MCF 10A (cell line): ENCODE measurements around the gene PTPRM. TPM values are rescaled to one million over a fixed set of nuclear protein-coding genes. Genes with fewer than 3 reads are reported as not detected.

Source experiments
- BruUV-seq: library from RNA; stranded (reverse); fragments of 400-500 nt; replicated peaks from 2 replicates; lab custom pipeline; 2021; lab: Mats Ljungman, UMichigan
- CTCF ChIA-PET: fragments of 300-600 bp; sonication (Branson Sonifier 250); formaldehyde crosslinking; extraction: SDS; loops from one replicate; lab custom pipeline; 2021; ENCODE audit warnings: antibody characterized with exemption, inconsistent platforms; lab: Yijun Ruan, JAX
- POLR2A ChIA-PET: fragments of 300-600, 350-650 bp; sonication (Branson Sonifier 250); formaldehyde crosslinking; extraction: SDS; loops from one replicate; lab custom pipeline; 2020; ENCODE audit warnings: antibody characterized with exemption, inconsistent platforms; lab: Yijun Ruan, JAX
- DNase-seq: peaks from one replicate; pipeline ENCODE4 v3.0.0-alpha.2; 2018; ENCODE audit not compliant: unreplicated experiment
- H3K27ac Mint-ChIP-seq: one replicate; pipeline ENCODE4 v1.8.0; 2022; ENCODE audit warnings: mild to moderate bottlenecking, low read depth, mixed read lengths; ENCODE audit not compliant: unreplicated experiment
- H3K27me3 Mint-ChIP-seq: one replicate; pipeline ENCODE4 v1.8.0; 2022; ENCODE audit warnings: mixed read lengths; ENCODE audit not compliant: insufficient read depth, unreplicated experiment
- H3K36me3 Mint-ChIP-seq: one replicate; pipeline ENCODE4 v1.8.0; 2022; ENCODE audit warnings: mild to moderate bottlenecking, moderate library complexity, mixed read lengths; ENCODE audit not compliant: insufficient read depth, unreplicated experiment
- H3K4me1 Mint-ChIP-seq: one replicate; pipeline ENCODE4 v1.8.0; 2022; ENCODE audit warnings: mixed read lengths; ENCODE audit not compliant: insufficient read depth, unreplicated experiment
- H3K4me3 Mint-ChIP-seq: one replicate; pipeline ENCODE4 v1.8.0; 2022; ENCODE audit warnings: mild to moderate bottlenecking, moderate library complexity, mixed read lengths; ENCODE audit not compliant: unreplicated experiment
- H3K9me3 Mint-ChIP-seq: one replicate; pipeline ENCODE4 v1.8.0; 2022; ENCODE audit warnings: mixed read lengths; ENCODE audit not compliant: unreplicated experiment
- intact Hi-C: fragments of 100-400 bp; cut with micrococcal nuclease; formaldehyde crosslinking; loops from 2 replicates; pipeline ENCODE4 v1.14.1; 2022
- total RNA-seq: library from RNA; stranded (reverse); gene quantifications from 2 replicates; pipeline ENCODE4 v1.2.3, GENCODE V29; 2022
- TF ChIP-seq, protein P1 (sequence below): fragments of 200-600 bp; IDR thresholded peaks from one replicate; pipeline ENCODE4 v1.8.0; 2022; ENCODE audit warnings: antibody characterized with exemption, mild to moderate bottlenecking; ENCODE audit not compliant: unreplicated experiment

Gene PTPRM
- total RNA-seq, 1 experiment from 2014 or later = 82.8 TPM

DNA sequence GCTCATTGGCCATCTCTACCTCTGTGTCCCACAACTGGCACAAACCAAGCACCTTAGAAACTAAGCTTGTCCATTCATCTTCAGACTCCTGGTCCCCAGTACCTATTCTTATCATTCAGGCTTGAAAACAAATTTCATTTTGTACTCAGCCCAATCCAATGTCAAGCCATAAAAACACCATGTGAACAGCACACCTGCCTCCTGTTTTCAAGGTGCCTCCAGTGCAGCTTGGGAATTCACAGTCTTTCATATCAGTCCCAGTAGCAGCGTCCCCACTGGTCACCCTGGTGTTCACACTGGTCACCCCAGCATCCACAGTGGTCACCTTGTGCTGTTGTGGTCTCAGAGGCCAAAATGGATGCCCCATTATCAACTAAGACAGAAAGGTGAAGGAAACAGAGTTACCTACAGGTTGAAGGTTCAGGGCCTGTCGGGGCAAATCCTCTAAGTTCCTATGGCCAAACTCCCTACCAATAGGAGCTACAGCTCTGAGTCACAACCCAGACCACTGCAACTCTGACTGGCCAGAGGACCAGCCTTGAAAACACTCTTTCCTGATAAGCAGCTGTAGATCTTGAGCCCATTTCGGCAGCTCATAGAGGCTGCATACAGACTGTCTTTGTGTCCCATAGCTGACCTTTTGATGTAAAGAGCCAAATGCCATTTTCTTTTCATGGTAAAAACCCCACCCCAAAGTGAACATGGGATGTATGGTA lies 782.6 kb downstream of the PTPRM start:
- no peaks in the 10 kb centered on the region for H3K9me3 Mint-ChIP-seq
- intact Hi-C loops = no loop called here
- BruUV-seq = no TSS peak
- ChIA-PET CTCF (interaction anchor here (0.7 to 1.4 kb wide), 2 partner anchors 40 to 47 kb away, joined by 3 to 6 read pairs; no protein-coding TSS in a partner anchor), POLR2A (no interaction called here)
- no peak overlapping the region for H3K4me3 Mint-ChIP-seq
- TF ChIP-seq, protein P1, sequence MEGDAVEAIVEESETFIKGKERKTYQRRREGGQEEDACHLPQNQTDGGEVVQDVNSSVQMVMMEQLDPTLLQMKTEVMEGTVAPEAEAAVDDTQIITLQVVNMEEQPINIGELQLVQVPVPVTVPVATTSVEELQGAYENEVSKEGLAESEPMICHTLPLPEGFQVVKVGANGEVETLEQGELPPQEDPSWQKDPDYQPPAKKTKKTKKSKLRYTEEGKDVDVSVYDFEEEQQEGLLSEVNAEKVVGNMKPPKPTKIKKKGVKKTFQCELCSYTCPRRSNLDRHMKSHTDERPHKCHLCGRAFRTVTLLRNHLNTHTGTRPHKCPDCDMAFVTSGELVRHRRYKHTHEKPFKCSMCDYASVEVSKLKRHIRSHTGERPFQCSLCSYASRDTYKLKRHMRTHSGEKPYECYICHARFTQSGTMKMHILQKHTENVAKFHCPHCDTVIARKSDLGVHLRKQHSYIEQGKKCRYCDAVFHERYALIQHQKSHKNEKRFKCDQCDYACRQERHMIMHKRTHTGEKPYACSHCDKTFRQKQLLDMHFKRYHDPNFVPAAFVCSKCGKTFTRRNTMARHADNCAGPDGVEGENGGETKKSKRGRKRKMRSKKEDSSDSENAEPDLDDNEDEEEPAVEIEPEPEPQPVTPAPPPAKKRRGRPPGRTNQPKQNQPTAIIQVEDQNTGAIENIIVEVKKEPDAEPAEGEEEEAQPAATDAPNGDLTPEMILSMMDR = no peak
- no peaks in the 10 kb centered on the region for H3K4me1 Mint-ChIP-seq
- no peaks in the 10 kb centered on the region for H3K27me3 Mint-ChIP-seq
- peaks cover 21% of the 10 kb centered on the region for H3K36me3 Mint-ChIP-seq
- H3K27ac Mint-ChIP-seq = no peak overlapping the region
- DNase-seq = no peak

DNA sequence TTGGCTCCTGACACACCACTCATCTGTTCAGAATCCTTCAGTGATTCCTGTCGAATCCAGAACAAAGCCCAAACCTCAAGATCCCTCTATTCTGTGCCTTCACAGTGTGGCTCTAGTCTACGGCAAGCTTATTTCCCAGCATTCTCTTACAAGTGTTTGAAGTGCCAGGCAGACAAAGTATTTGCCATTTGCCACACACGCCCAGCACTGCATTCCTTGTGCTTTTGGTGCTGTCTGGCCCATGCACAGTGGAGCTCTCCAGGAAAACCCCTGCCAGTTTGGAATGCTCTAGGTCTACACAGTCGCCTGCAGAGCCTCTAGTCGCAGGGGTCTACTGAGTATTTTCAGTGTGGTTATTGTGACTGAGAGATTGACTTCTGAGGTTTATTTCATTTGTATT lies 783.5 kb downstream of the PTPRM start:
- intact Hi-C loops = no loop called here
- no peaks in the 10 kb centered on the region for H3K9me3 Mint-ChIP-seq
- CTCF ChIA-PET = interaction anchor here (0.6 to 1.4 kb wide), 3 partner anchors 11 to 46 kb away, joined by 3 to 6 read pairs (median 3); no protein-coding TSS in a partner anchor
- no peaks in the 10 kb centered on the region for H3K27me3 Mint-ChIP-seq
- peak overlapping the region; percentile 54 for H3K27ac Mint-ChIP-seq
- POLR2A ChIA-PET = no interaction called here
- no TSS peak for BruUV-seq
- no peaks in the 10 kb centered on the region for H3K4me1 Mint-ChIP-seq
- H3K4me3 Mint-ChIP-seq = no peak overlapping the region
- H3K36me3 Mint-ChIP-seq = peaks cover 16% of the 10 kb centered on the region
- TF ChIP-seq, protein P1 = no peak
- DNase-seq = no peak

DNA sequence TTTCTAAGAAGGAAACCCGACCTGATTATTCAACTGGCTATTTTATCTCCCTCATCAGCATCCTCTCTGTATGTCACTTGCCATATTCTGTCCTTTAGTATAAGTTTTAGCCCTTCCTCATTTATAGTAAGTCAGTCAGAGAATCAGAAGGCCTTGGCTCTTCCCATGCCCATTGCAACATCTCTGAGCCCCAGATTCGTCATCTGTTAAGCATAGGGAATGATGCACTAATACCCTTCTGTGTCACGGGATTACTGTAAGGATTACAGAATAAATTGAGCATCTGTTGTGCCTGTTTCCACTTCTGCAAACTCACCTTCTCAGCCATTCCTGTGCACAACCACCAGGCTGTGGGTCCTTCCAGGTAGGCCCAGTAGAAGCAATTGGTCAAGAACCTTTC lies 784.0 kb downstream of the PTPRM start:
- H3K27ac Mint-ChIP-seq = peak overlapping the region; percentile 54
- intact Hi-C loops = no loop called here
- ChIA-PET POLR2A (no interaction called here), CTCF (interaction anchor here (0.6 kb wide), 1 partner anchor 88 kb away, joined by 3 read pairs; no protein-coding TSS in a partner anchor)
- no peak overlapping the region for H3K4me3 Mint-ChIP-seq
- no TSS peak for BruUV-seq
- DNase-seq = no peak
- H3K4me1 Mint-ChIP-seq = no peaks in the 10 kb centered on the region
- H3K27me3 Mint-ChIP-seq = no peaks in the 10 kb centered on the region
- TF ChIP-seq, protein P1 = no peak
- peaks cover 16% of the 10 kb centered on the region for H3K36me3 Mint-ChIP-seq
- no peaks in the 10 kb centered on the region for H3K9me3 Mint-ChIP-seq

DNA sequence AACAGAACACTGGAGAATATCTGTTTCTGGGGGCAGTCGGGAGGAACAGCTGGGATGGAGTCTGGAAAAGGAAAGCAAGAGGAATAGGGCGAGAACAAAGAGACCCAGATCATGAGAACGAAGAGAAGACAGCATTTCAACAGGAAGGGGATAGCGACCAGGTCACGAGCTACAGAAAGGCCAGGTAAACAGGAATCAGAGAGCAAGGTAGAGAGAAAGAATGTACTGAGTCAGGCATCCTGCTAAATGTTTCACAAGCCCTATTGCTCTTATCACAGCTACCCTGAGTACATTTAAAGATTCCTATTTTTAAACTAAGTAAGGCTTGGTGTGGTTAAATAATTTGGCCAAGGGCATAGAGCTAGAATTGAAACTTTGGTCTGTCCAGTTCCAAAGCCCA lies 787.2 kb downstream of the PTPRM start:
- CTCF ChIA-PET = interaction anchor here (0.6 to 1.5 kb wide), 3 partner anchors 11 to 141 kb away, joined by 3 to 5 read pairs (median 5); no protein-coding TSS in a partner anchor
- Mint-ChIP-seq H3K27me3 (no peaks in the 10 kb centered on the region), H3K4me3 (no peak overlapping the region), H3K9me3 (no peaks in the 10 kb centered on the region), H3K36me3 (peaks cover 11% of the 10 kb centered on the region), H3K27ac (no peak overlapping the region), H3K4me1 (no peaks in the 10 kb centered on the region)
- DNase-seq = no peak
- TF ChIP-seq, protein P1 = no peak
- intact Hi-C loops = no loop called here
- POLR2A ChIA-PET = no interaction called here
- BruUV-seq = no TSS peak
